HG03103 (cell line): ENCODE results near the gene COX6A2.
"Not testable (repeated sequence)": the region's sequence is repeated elsewhere in the genome, so short reads cannot be mapped to it uniquely, and the experiment has no call there.

Source experiments
- ATAC-seq: cut with Tn5 transposase; IDR thresholded peaks from one replicate; pipeline ENCODE4 v1.9.1; 2021; ENCODE audit warnings: low read depth; ENCODE audit not compliant: unreplicated experiment

The COX6A2 gene

DNA sequence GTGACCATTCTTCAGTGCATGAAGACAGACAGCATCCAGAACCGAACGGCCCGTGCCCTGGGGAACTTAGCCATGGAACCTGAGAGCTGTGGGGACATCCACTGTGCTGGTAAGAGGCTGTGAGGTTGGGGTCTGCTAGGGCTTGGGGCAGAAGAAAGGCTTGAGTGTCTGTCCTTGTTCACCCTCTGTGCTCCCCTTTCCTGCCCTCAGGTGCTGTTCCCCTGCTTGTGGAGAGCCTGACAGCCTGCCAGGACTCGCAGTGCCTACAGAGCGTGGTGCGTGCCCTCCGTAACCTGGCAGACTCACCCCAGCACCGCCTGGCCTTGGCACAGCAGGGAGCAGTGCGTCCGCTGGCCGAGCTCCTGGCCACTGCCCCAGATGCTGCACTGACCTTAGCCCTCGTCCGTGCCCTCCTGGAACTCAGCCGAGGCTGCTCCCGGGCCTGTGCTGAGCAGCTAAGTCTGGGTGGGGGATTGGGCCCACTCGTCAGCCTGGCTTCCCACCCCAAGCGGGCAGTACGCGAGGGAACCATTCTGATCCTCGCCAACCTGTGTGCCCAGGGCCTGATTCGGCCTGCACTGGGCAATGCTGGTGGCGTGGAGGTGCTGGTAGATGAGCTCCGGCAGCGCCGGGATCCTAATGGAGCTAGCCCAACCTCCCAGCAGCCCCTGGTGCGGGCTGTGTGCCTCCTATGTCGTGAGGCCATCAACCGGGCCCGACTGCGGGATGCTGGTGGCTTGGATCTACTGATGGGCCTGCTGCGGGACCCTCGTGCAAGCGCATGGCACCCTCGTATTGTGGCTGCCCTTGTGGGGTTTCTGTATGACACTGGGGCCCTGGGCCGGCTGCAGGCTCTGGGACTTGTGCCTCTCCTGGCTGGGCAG is 34.0 kb upstream of the COX6A2 start:
- no peak for ATAC-seq

DNA sequence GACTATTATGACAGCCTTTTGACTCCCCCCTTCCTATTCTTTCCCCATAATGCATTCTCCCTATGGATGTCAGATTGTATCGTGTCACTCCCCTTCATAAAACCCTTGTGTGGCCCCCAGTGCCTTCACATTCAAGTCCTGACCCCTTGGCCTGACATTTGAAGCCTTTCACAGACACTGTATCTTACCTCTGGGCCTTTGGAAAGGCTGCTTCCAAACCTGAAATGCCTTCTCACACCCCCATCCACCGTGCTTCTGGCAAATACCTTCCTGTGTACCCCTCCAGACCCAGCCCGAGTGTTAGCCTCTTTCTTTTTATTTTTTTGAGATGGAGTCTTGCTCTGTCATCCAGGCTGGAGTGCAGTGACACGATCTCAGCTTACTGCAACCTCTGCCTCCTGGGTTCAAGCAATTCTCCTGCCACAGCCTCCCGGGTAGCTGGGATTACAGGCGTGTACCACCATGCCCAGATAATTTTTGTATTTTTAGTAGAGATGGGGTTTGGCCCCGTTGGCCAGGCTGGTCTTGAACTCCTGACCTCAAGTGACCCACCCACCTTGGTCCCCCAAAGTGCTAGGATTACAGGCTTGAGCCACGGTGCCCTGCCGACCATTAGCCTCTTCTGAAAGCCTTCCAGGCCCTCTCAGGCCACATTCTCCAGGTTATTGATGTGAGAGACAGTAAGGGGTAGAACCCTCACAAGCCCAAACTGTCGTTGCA is 33.2 kb upstream of the COX6A2 start:
- ATAC-seq, result no peak

DNA sequence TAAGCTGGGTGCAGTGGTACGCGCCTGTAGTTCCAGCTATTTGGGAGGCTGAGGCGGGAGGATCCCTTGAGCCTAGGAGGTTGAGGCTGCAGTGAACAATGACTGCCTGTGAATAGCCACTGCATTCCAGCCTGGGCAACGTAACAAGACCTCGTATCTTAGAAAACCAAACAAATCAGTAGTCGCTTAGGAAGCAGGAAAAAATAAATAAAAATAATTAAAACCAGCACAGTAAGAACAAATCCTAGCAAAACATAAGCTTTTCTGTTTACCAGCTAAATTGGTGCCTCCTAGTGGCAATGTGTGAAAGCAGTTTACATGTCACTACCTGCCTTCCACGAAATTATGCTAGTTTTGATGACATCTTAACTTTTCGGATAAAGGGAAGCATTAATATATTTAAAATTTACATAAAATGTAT is 32.4 kb upstream of the COX6A2 start:
- no peak for ATAC-seq

DNA sequence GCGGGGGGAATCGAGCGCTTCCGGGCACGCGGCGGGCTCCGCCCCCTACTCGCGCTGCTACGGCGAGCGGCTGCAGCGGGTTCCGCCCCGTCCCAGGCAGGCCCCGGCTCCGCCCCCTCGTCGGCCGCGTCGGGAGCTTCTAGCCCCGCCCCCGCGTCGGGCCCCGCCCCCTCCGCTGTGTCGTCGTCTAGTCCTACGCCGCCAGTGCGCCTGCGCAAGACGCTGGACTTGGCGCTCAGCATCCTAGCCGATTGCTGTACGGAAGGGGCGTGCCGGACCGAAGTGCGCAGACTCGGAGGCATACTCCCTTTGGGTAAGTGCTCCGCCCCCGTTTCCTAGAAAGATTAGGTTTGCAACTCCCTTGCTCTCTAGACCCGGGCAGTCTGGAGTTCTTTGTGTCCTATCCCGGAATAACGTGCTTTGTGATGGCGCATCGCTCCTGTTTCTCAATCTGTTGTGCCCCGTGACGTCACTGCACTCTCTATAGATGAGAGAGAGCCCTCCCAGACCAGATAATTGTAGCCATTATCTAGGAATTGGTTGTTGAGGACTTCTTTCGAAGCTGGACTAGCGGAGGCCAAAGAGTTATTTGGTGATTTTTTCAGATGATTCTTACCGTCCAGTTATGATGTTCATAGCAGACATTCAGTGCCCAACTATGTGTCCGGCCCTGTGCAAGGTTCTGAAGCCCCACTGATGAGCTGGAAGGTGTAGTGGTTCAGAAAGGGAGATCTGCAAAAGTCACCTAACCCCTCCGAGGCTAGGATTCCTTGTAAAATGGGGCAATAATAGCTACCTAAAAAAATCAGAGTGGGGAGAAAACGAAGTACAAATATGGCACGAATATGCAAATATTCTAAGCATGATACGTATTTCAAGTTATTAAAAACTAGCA is 31.8 kb upstream of the COX6A2 start:
- peak; percentile 57 for ATAC-seq

DNA sequence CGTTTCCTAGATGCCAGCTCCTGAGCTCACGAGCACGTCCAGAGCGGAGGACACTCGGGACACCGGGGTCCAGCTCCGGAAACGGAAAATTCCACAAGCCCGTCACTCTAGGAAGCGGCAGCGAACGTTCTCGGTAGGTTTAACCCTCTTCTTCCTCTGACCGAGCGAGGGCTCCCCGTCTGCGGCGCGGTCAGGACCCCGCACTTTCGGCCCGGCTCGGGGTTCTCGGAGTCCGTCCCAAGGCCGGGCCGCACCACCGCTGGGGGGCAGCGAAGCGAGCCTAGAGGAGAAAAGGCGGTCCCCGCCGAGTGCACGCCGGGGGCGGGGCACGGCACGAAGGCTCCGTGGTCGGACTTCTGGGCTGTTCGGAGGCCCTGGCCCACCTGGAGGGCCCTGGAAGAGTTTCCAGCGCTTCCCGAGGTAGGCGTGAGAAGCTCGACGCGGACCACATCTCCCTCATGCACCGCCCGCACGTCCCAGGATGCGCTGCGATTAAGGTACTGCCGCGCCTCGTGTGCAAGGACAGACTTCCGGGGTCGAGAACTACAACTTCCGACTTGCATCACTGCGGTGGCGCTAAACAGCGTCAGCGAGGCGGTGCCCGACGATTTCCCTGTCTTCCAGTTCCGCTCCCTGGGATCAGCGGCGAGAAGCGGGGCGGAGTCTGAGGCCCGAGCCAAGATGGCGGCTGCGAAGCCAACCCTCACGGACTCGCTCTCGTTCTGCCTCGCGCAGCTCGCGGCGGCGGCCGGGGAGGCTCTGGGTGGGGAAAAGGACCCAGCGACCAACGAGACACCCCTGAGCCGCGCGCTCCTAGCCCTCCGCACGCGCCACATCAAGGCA is 30.9 kb upstream of the COX6A2 start, which contains the start of gene ARMC5:
Gene ARMC5 (plus strand): TSS at position 658 of the 843 bp plus-strand sequence. CDS start 24 bp downstream, at position 682.
- ATAC-seq, result peak; percentile 59

DNA sequence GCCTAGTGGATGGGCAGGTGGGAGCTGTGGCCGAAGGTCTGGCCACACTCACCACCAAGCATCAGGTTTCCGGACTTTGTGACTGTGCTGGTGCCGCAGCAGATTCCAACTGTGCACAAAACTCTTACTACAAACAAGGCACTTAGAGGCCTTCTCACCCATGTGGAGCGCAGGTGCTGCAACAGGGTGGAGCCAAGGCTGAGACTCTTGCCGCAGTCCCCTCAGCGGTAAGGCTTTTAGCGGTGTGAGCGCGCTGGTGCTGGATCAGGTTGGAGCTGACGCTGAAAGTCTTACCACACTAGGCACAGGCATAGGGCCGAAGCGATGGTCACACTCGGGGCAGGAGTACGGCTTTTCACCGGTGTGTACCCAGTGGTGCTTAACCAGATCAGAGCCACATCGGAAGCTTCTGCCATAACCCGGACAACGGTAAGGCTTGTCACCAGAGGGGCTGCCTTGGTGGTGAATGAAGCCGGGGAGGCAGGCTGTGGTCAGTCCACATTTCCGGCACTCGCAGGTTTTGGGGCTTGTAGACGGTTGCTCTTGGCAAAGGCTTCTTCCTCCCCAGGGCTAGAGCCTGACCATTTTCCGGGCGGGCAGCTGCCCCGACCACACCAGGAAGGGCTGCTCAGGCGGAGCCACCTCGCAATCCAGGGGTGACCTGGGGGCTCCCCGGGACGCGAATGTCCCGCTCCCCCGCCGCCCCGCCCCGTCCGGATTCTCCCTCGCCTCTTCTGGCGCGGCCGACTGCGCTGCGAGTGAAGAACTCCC is 30.1 kb upstream of the COX6A2 start:
- no peak for ATAC-seq

DNA sequence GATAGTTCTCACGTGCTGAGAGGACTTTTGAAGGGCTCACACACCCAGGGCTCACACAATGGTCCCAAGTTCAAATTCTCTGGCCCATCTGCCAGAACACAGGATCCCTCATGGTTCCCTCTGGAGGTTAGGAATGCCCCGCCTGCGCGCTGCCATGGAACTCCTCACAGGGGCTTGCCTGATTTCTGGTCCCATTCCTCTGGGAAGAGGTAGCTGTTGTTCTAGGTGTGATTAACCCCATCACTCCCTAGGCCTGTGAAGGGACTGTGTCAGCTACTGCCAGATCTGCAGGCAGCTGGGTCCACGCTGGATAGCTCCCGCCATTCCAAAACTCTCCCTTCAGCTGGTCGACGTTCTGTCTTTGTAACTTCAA is 28.8 kb upstream of the COX6A2 start:
- no peak for ATAC-seq

DNA sequence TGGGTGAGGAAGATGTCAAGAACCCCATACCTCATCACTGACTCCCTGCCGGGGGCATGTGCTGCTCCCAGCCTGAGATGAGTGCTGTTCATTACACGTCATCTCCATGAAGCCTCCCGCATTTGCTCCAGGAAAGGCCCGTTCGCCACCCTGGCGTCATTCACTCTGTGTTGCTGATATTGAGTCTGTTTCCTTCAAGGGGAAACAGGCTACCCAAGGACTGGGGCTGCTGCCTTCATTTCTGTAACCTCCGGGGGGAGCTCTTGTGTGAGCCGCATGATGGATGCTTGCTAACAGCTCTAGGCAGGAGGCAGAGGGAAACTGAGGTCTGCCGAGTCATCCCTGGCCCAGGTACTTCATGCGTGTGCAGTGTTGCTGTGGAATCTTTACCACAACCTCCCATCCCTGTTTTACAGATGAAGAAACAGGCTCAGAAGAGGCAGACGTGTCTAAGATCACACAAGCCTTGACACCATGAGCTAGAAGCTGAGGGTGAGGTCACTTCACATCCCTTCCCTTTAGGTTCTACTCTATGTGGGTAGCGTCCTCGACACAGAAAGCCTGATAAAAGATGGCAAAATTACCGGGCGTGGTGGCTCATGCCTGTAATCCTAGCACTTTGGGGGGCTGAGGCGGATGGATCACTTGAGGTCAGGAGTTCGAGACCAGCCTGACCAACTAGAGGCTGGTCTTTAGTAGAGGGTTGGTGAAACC is 27.6 kb upstream of the COX6A2 start:
- no peak for ATAC-seq

DNA sequence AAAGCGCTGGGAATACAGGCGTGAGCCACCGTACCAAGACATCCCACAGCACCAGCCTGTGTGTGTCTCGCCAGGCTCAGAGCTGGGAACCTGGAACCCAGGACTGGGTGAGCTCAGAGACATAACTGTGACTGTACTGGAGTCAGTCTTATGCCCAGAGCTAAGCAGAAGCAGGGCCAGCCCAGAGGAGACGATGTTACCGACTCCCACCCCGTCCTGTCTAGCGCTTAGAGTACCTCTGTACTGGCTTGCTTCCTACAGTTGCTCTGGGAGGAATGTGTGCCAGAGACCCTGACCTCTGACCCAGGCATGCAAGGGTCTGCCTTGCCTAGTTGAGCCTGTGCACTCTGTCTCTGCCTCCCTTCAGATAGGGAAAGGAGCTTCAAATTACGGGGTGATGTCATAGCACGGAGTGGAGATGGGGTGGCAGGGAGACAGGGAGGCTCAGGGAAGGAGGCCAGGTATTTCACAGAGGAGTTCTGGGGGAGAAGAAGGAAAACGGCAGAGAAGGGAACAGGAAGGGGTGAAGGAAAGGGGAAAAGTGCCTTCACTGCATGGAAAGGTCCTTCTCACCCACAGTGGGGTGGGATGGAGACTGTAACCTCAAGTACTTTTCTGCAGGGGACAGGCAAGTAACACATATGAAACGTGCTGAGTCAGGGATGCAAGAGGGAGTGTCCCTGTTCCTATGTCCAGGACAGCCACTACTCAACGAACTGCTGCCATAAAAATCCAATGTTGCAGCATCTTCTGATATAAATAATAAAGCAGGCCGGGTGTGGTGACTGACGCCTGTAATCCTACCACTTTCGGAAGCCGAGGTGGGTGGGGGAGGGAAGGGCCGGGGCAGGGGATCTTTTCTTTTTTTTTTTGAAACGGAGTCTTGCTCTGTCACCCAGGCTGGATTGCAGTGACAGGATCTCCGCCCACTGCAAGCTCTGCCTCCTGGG is 25.4 kb upstream of the COX6A2 start:
- no peak for ATAC-seq

DNA sequence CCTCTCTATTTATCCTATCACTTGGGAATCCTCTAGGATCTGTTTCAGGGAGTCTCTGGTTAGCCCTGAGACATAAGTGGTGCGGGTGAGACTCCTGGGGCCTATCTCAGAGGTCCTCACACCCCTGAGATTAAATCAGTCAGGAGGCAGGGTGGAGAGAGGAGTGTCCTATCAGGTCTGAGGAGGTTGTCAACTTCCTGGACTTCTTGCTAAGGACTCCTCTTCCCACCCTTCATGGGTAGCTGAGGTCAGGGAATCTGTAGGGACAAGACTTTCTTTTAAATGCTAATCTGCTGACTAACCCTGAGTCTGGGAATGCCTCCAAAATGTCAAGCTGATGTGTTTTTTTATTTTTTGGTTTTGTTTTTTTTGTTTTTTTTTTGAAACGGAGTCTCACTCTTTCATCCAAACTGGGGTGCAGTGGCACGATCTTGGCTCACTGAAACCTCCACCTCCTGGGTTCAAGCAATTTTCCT is 24.5 kb upstream of the COX6A2 start:
- ATAC-seq, result no peak

DNA sequence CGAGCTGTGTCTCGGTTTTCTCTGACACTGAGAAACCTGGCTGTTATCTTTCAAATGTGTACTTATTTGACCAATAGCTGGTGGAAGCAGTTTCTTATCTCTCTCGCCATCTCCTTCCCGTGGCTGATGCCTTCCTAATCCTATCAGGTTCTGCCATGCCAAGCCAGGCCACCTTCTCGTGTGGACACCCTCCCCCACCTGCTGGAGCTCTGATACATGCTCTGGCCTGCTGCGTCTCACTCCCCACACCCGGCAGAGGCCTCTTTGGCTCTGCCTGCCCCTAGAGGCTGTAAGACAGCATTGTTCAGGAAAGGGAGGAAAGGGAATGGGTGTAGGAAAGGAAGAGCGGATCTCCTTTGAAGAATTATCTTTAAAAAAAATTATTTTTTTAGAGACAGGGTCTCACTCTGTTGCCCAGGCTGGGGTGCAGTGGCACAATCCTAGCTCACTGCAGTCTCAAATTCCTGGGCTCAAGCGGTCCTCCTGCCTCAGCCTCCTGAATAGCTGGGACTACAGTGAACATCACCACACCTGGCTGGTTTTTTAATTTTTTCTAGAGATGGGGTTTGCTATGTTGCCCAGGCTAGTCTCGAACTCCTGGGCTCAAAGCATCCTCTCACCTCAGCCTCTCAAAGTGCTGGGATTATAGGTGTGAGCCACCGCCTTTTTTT is 23.7 kb upstream of the COX6A2 start:
- peak; percentile 63 for ATAC-seq

DNA sequence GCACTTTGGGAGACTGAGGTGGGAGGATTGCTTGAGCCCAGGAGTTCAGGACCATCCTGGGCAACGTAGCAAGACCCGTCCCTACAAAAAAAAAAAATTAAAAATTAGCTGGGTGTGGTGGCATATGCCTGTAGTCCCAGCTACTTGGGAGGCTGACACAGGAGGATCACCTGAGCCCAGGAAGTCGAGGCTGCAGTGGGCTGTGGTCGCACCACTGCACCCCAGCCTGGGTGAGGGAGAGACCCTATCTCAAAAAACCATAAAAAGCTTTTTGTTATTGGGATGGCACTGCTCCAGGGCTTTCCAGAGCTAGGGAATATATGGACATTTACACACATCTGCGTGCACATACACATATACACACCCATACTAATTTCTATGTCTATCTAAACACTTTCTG is 23.0 kb upstream of the COX6A2 start:
- ATAC-seq, result no peak

DNA sequence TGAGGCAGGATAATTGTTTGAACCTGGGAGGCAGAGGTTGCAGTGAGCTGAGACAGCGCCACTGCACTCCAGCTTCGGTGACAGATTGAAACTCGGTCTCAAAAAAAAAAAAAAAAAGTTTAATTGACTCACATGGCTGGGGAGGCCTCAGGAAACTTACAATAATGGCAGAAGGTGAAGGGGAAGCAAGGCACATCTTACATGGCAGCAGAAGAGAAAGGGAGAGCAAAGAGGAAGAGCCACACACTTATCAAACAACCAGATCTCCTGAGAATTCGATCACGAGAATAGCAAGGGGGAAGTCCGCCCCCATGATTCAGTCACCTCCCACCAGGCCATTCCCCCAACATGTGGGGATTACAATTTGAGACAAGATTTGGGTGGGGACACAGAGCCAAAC is 17.8 kb upstream of the COX6A2 start:
- ATAC-seq, result not testable (repeated sequence)

DNA sequence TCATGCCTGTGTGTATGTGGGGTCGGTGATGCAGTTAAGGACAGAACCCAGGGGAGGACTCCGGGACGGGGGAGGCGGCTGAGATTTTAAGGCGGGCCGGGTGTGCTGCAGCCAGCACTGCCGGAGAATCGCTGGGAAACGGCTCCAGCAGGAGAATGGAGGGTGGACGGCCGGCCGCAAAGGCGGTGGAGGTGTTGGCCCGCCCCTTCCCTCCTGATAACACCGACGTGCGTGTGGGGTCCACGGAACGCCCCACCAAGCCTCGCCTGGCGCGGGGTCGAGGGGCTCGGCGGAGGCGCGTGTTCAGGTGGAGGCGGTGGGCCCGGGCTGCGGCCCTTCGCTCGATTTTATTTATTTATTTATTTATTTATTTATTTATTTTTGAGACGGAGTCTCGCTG is 13.8 kb upstream of the COX6A2 start:
- ATAC-seq, result no peak

DNA sequence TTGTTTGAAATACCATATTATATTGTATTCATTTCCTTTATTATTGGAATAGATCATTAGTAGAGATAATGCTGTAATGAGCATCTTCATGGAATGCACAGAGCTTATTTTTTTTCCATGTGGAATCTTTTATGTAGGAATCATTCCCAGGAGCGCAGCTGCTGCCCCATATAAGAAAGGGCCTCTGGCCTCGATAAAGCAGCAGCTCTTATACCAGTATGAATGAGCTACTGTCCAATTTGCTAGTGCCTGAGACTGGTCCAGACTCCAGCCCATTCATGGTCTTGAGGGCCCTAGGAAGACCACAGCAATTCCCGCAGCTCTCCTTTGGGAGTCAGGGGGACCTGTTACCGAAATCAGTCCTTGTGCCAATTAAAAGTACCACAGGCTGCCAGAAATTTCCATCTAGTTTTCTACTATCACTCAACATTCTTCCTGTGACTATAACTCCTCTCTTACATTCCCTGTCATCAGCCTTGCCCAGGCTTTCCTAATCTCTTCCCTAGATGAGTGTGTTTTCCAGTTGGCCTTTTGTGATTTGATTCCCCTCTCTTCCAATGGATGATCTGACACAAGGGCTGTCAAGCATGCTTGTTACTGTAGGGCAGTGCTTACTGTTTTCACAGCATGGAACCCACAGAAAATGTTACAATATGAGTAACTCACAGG is 12.5 kb upstream of the COX6A2 start:
- no peak for ATAC-seq

DNA sequence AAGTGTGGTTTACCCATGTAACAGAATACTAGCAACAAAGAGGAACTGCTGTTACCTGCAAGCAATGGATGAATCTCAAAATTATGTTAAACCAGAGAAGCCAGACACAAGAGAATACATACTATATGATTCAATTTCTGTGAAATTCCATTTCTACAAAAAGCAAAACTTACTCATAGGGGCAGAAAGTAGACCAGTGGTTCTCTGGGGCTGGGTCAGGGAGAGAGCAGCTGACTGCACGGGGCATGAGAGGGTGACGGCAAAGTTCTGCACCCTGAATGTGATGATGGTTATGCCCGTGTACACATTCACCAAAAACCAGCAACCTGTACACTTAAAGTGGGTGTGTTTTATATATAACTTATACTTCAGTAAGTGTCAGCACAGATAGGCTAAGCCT is 11.4 kb upstream of the COX6A2 start:
- ATAC-seq, result no peak
